Measurements from ENCODE around the gene PER1.

DNA sequence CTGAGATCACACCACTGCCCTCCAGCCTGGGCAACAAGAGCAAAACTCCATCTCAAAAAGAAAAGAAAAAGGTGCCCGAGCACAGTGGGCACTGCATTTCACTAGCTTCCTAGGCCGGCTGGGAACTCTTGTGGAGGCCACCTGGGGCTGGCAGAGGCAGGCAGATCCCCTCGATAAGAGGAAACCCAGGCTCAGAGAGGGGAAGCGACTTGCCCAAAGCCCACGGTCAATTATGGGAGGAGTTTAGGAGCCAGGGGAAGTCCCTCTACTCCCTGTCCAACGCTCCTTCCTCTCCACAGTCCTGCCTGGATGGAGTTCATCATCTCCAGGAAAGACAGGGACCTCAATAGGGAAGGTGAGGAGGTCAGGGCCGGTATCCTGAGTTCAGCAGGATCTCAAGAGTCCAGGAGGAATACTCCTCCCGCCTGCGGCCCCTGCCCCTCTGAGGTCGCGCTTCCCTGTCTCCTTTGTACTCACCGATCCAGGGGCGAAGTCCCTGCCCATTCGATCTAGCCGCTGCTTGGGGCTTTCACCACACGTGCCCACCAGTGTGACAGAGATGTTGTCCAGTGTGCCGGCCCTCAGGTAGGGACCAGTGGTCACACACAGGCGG lies 34.7 kb downstream of the PER1 start:
- TF ChIP-seq CTCF (IDR thresholded peaks at IDR 0.05 in 4 of 5, conservative IDR thresholded peaks at IDR 0.05 in 1 of 5) (no peak), POLR2A (IDR thresholded peaks at IDR 0.05) (no peak)

Measured in gastrocnemius medialis (tissue), 4 donors.